ENCODE measurements around the gene ZNF618.

GRCh38 chr9:113887436-113887835 lies 11.3 kb downstream of the ZNF618 start:
- TF ChIP-seq CTCF (IDR thresholded peaks at IDR 0.05): no peak
- TF ChIP-seq POLR2A (IDR thresholded peaks at IDR 0.05): no peak
